Psoas muscle (tissue), 8 donors: ENCODE measurements around the gene PAM. TPM values are rescaled to one million over a fixed set of nuclear protein-coding genes. Genes with fewer than 3 reads are reported as not detected.

Experiments
- ATAC-seq, 4 donors: fragments of 200-7000 bp; cut with Tn5 transposase; one replicate each; pipeline ENCODE4 v1.9.1; 2020; ENCODE audit warnings: moderate library complexity in 3 of 4, mild to moderate bottlenecking in 2 of 4
- DNase-seq, 2 donors: peaks; one replicate each; pipeline ENCODE4 v3.0.0-alpha.2; 2020
- H3K27ac ChIP-seq: fragments of 200-600 bp; one replicate; pipeline ENCODE4 v1.8.0; 2022
- H3K27me3 ChIP-seq, 3 donors: fragments of 200-600 bp in 1 of 3; one replicate each; pipeline versions ENCODE4 v1.6.1 to v1.8.0; 2013 to 2022; ENCODE audit warnings: low read length in 2 of 3, mild to moderate bottlenecking in 2 of 3, moderate library complexity in 1 of 3; ENCODE audit not compliant: insufficient read depth in 3 of 3
- H3K36me3 ChIP-seq, 2 donors: fragments of 200-600 bp in 1 of 2; one replicate each; pipeline versions ENCODE4 v1.6.1 to v1.8.0; 2013 to 2022; ENCODE audit warnings: low read depth in 1 of 2, mild to moderate bottlenecking in 1 of 2, moderate library complexity in 1 of 2; ENCODE audit not compliant: insufficient read depth in 1 of 2
- H3K4me1 ChIP-seq: fragments of 200-600 bp; one replicate; pipeline ENCODE4 v1.8.0; 2022
- H3K4me3 ChIP-seq: fragments of 200-600 bp; one replicate; pipeline ENCODE4 v1.8.0; 2022; ENCODE audit warnings: mild to moderate bottlenecking
- H3K9me3 ChIP-seq: fragments of 200-600 bp; one replicate; pipeline ENCODE4 v1.8.0; 2022
- CTCF ChIP-seq: fragments of 200-600 bp; IDR thresholded peaks from one replicate; pipeline ENCODE4 v1.8.0; 2022; ENCODE audit warnings: antibody characterized with exemption
- WGBS, 3 donors: extraction: QIAGEN DNeasy Blood & Tissue Kit; methylation state at CpG; one replicate each; pipeline versions ENCODE4 v1.1.6 to v1.1.7; 2013; 5-methylcytosine and 5-hydroxymethylcytosine counted together
- intact Hi-C, 2 donors: fragments of 100-400 bp; cut with DNase I; formaldehyde crosslinking; loops; one replicate each; pipeline versions ENCODE4 v1.11.0 to v1.14.2; 2022
- polyA plus RNA-seq, 3 donors: library from polyadenylated mRNA; stranded (reverse); fragments of 200-250 nt; gene quantifications; one replicate each; pipeline ENCODE4 v1.2.3, GENCODE V29; 2013
- total RNA-seq, 4 donors: library from RNA; stranded (reverse); fragmentation: NEBNext Ultra II Directional in 2 of 4; extraction: Animal tissue kit (Norgen Biotek cat#: 25700) in 2 of 4; gene quantifications; one replicate each; pipeline versions ENCODE4 v1.2.1 to v1.2.4, GENCODE V29; 2021 to 2023
- donor health status: healthy with polysubstance abuse.
- donor health status: DM: no; HTN: no; CAD: no; lungs with moderate emphysema.
- donor health status: Bipolar disorder and iron deficiency.
- donor health status: healthy.
- donor health status: DM: yes; HTN: yes; CAD: no.
- donor health status: DM: no; HTN: no; CAD: no.
- donor health status: DM: no; HTN: no; CAD: no.
- donor health status: DM: yes; HTN: yes; CAD: no.

PAM gene
- total and polyA plus RNA-seq, 7 donors = 29.5 to 279 (median 191) TPM

GRCh38 chr5:102715082-102715807, 39.9 kb upstream of the PAM start:
- peaks cover 0 to 4% (median 0%) of the 10 kb centered on the region in 3 donors for H3K27me3 ChIP-seq
- no peak for ATAC-seq
- H3K9me3 ChIP-seq = no peaks in the 10 kb centered on the region
- H3K27ac ChIP-seq = no peak overlapping the region
- 57 to 67% (median 57%) methylated on average over 4 of the region's 4 CpGs for WGBS, 3 donors
- H3K36me3 ChIP-seq = no peaks in the 10 kb centered on the region
- TF ChIP-seq CTCF = no peak
- no peak for DNase-seq
- no peak overlapping the region for H3K4me3 ChIP-seq
- no peaks in the 10 kb centered on the region for H3K4me1 ChIP-seq
- intact Hi-C loops = no loop called here

GRCh38 chr5:102716017-102716416, 39.1 kb upstream of the PAM start:
- ATAC-seq (no peak), DNase-seq (no peak)
- intact Hi-C loops = no loop called here
- 95 to 100% (median 98%) methylated on average over 5 of the region's 5 CpGs for WGBS, 3 donors
- Histone ChIP-seq H3K36me3 (no peaks in the 10 kb centered on the region), H3K4me3 (no peak overlapping the region), H3K27ac (no peak overlapping the region), H3K27me3 (peaks cover 0 to 4% (median 0%) of the 10 kb centered on the region in 3 donors), H3K4me1 (no peaks in the 10 kb centered on the region), H3K9me3 (no peaks in the 10 kb centered on the region)
- TF ChIP-seq CTCF = no peak

- Histone ChIP-seq H3K4me1 (no peaks in the 10 kb centered on the region), H3K36me3 (no peaks in the 10 kb centered on the region), H3K9me3 (no peaks in the 10 kb centered on the region), H3K4me3 (no peak overlapping the region), H3K27me3 (peaks cover 0 to 4% (median 0%) of the 10 kb centered on the region in 3 donors), H3K27ac (no peak overlapping the region)
- no peak for TF ChIP-seq CTCF
- ATAC-seq = no peak
- WGBS, 3 donors = 75 to 80% (median 79%) methylated on average over 4 of the region's 4 CpGs
- DNase-seq = no peak
- intact Hi-C loops = no loop called here
Observed at GRCh38 chr5:102718819-102719218, 36.3 kb upstream of the PAM start.

GRCh38 chr5:102719886-102720285, 35.2 kb upstream of the PAM start:
- Histone ChIP-seq H3K9me3 (no peaks in the 10 kb centered on the region), H3K27ac (no peak overlapping the region), H3K4me3 (no peak overlapping the region), H3K36me3 (no peaks in the 10 kb centered on the region), H3K27me3 (no peaks in the 10 kb centered on the region), H3K4me1 (no peaks in the 10 kb centered on the region)
- 69 to 81% (median 75%) methylated on average over 1 of the region's 1 CpG for WGBS, 3 donors
- ATAC-seq (no peak), DNase-seq (no peak)
- no peak for TF ChIP-seq CTCF
- intact Hi-C loops = no loop called here

- H3K36me3 ChIP-seq = no peaks in the 10 kb centered on the region
- H3K4me3 ChIP-seq = no peak overlapping the region
- H3K27ac ChIP-seq = no peak overlapping the region
- intact Hi-C loops = no loop called here
- 78 to 86% (median 80%) methylated on average over 1 of the region's 1 CpG for WGBS, 3 donors
- no peaks in the 10 kb centered on the region for H3K9me3 ChIP-seq
- no peak for TF ChIP-seq CTCF
- H3K4me1 ChIP-seq = no peaks in the 10 kb centered on the region
- ATAC-seq (no peak), DNase-seq (no peak)
- H3K27me3 ChIP-seq = no peaks in the 10 kb centered on the region
Observed at GRCh38 chr5:102720969-102721368, 34.1 kb upstream of the PAM start.
